HG02588 (cell line): ENCODE data around the gene AKR1C4.
"Not testable (repeated sequence)": the region's sequence is repeated elsewhere in the genome, so short reads cannot be mapped to it uniquely, and the experiment has no call there.

Experiments used
- ATAC-seq: cut with Tn5 transposase; IDR thresholded peaks from one replicate; pipeline ENCODE4 v1.9.1; 2021; ENCODE audit warnings: mild to moderate bottlenecking, moderate library complexity; ENCODE audit not compliant: unreplicated experiment

Gene AKR1C4

GRCh38 chr10:5199398-5199797 is 2.8 kb downstream of the AKR1C4 start:
- no peak for ATAC-seq

- no peak for ATAC-seq
Measured at GRCh38 chr10:5206799-5207198, 10.2 kb downstream of the AKR1C4 start.

- not testable (repeated sequence) for ATAC-seq
Measured at GRCh38 chr10:5209776-5210175, 13.1 kb downstream of the AKR1C4 start.

GRCh38 chr10:5210261-5210660 is 13.6 kb downstream of the AKR1C4 start:
- not testable (repeated sequence) for ATAC-seq

GRCh38 chr10:5211696-5212536 is 15.3 kb downstream of the AKR1C4 start:
- ATAC-seq, result no peak

GRCh38 chr10:5216801-5217200 is 20.2 kb downstream of the AKR1C4 start:
- no peak for ATAC-seq

GRCh38 chr10:5219262-5219661 is 22.6 kb downstream of the AKR1C4 start:
- no peak for ATAC-seq

GRCh38 chr10:5222942-5223341 is 26.3 kb downstream of the AKR1C4 start:
- ATAC-seq, result not testable (repeated sequence)

- no peak for ATAC-seq
Measured at GRCh38 chr10:5229019-5229418, 32.4 kb downstream of the AKR1C4 start.

- ATAC-seq, result no peak
Measured at GRCh38 chr10:5233324-5233723, 36.7 kb downstream of the AKR1C4 start.

GRCh38 chr10:5234106-5234860 is 37.6 kb downstream of the AKR1C4 start:
- no peak for ATAC-seq

GRCh38 chr10:5237541-5237940 is 40.9 kb downstream of the AKR1C4 start:
- ATAC-seq, result not testable (repeated sequence)

GRCh38 chr10:5242585-5242984 is 45.9 kb downstream of the AKR1C4 start:
- no peak for ATAC-seq

GRCh38 chr10:5243521-5243987 is 46.9 kb downstream of the AKR1C4 start:
- ATAC-seq, result no peak

GRCh38 chr10:5252177-5253037 is 55.8 kb downstream of the AKR1C4 start:
- no peak for ATAC-seq

GRCh38 chr10:5254488-5254887 is 57.9 kb downstream of the AKR1C4 start:
- no peak for ATAC-seq

GRCh38 chr10:5257768-5258167 is 61.1 kb downstream of the AKR1C4 start:
- ATAC-seq, result not testable (repeated sequence)

- ATAC-seq, result no peak
Measured at GRCh38 chr10:5259132-5259951, 62.7 kb downstream of the AKR1C4 start.

- no peak for ATAC-seq
Measured at GRCh38 chr10:5259952-5260578, 63.4 kb downstream of the AKR1C4 start.

- ATAC-seq, result no peak
Measured at GRCh38 chr10:5260828-5261227, 64.2 kb downstream of the AKR1C4 start.
